ENCODE results near the gene TMEM131L.
A peak's percentile ranks its signal among the peaks of the same experiment; 100 is the strongest.

Gene TMEM131L

DNA sequence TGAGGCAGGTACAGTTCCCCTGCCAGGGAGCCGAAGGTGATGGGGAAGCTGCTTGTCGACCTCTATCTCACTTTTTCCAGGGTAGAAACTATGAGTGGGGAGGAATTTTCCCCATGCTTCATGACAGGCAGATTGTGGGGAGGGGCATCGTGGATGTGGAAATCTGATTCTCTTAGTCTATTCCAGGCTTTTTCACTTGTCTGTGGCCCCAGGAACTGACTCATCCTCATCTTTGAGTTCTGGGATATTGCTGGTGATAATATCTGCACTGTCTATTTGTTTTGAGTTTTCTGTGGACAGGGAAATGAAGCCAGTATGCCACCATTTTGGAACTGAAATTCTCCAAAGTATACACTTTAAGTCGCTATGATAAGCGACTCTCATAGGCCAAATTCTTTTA, 210.3 kb downstream of the TMEM131L start:
- Histone ChIP-seq H3K4me3 (ENCODE audit: insufficient read depth in 1 of 2, low read depth in 1 of 2, low read length in 2 of 2) (no peak overlapping the region), H3K4me1 (ENCODE audit: control insufficient read depth, insufficient read depth, low read depth, low read length) (peaks cover 6% of the 10 kb centered on the region), H2AFZ (ENCODE audit: low read depth, low read length) (no peak overlapping the region), H3K27ac (ENCODE audit: low read length, poor library complexity, severe bottlenecking) (peak overlapping the region; percentile 45), H2BK15ac (ENCODE audit: low read depth, poor library complexity, severe bottlenecking) (no peak overlapping the region), H3K14ac (ENCODE audit: low read length in 2 of 2) (no peak overlapping the region), H3K9me3 (ENCODE audit: control insufficient read depth, low read length) (no peaks in the 10 kb centered on the region), H3K23ac (ENCODE audit: low read length in 2 of 2) (no peak overlapping the region), H2BK12ac (ENCODE audit: low read length in 2 of 2) (no peak overlapping the region), H3K27me3 (ENCODE audit: control insufficient read depth in 1 of 2, insufficient read depth in 1 of 2, low read length in 2 of 2) (peaks cover 0 to 21% of the 10 kb centered on the region in 2 experiments), H3K9ac (ENCODE audit: low read length) (no peak overlapping the region), H4K91ac (ENCODE audit: low read length) (no peak overlapping the region), H3K79me1 (replicated peaks; ENCODE audit: low read length, poor library complexity, severe bottlenecking) (no peaks in the 10 kb centered on the region), H3K36me3 (ENCODE audit: control insufficient read depth in 1 of 2, insufficient read depth in 2 of 2, low read depth in 1 of 2, low read length in 2 of 2) (no peaks in the 10 kb centered on the region), H2AK5ac (ENCODE audit: low read length, severe bottlenecking) (no peak overlapping the region), H3K4me2 (ENCODE audit: low read length, poor library complexity, severe bottlenecking) (no peak overlapping the region), H4K8ac (ENCODE audit: low read length) (no peak overlapping the region), H2BK5ac (ENCODE audit: low read depth, low read length, poor library complexity, severe bottlenecking) (no peak overlapping the region), H2BK120ac (ENCODE audit: low read depth, low read length) (no peak overlapping the region), H3K18ac (ENCODE audit: low read depth in 1 of 2, low read length in 2 of 2) (no peak overlapping the region), H3K4ac (ENCODE audit: low read depth in 1 of 2, low read length in 2 of 2) (no peak overlapping the region)
- WGBS = 80% methylated on average over 5 of the region's 5 CpGs
- no peak for DNase-seq

DNA sequence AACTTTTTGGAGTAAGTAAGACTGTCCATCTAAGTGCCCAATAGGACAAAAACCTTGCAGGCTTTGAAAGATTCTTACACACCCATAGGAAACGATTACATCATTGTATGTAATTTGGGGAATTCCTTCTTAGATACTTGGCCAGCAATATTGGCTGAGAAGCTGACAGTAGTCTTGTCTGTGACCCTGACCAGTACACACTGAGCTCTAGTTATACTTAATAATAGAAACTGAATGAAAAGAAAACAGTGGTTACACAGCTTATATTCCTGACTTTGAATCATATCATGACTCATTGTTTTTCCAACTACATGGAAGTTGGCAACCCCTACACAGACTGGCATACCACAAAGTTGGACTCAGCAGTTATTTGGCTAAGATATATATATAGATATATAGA, 210.8 kb downstream of the TMEM131L start:
- Histone ChIP-seq H3K4me3 (ENCODE audit: insufficient read depth in 1 of 2, low read depth in 1 of 2, low read length in 2 of 2) (no peak overlapping the region), H3K9me3 (ENCODE audit: control insufficient read depth, low read length) (no peaks in the 10 kb centered on the region), H2BK12ac (ENCODE audit: low read length in 2 of 2) (no peak overlapping the region), H3K27me3 (ENCODE audit: control insufficient read depth in 1 of 2, insufficient read depth in 1 of 2, low read length in 2 of 2) (peaks cover 0 to 21% of the 10 kb centered on the region in 2 experiments), H3K27ac (ENCODE audit: low read length, poor library complexity, severe bottlenecking) (no peak overlapping the region), H2BK5ac (ENCODE audit: low read depth, low read length, poor library complexity, severe bottlenecking) (no peak overlapping the region), H2BK15ac (ENCODE audit: low read depth, poor library complexity, severe bottlenecking) (no peak overlapping the region), H3K23ac (ENCODE audit: low read length in 2 of 2) (no peak overlapping the region), H3K14ac (ENCODE audit: low read length in 2 of 2) (no peak overlapping the region), H4K91ac (ENCODE audit: low read length) (no peak overlapping the region), H3K79me1 (replicated peaks; ENCODE audit: low read length, poor library complexity, severe bottlenecking) (no peaks in the 10 kb centered on the region), H3K4me2 (ENCODE audit: low read length, poor library complexity, severe bottlenecking) (no peak overlapping the region), H2AK5ac (ENCODE audit: low read length, severe bottlenecking) (no peak overlapping the region), H3K18ac (ENCODE audit: low read depth in 1 of 2, low read length in 2 of 2) (no peak overlapping the region), H3K4me1 (ENCODE audit: control insufficient read depth, insufficient read depth, low read depth, low read length) (peaks cover 6% of the 10 kb centered on the region), H3K4ac (ENCODE audit: low read depth in 1 of 2, low read length in 2 of 2) (no peak overlapping the region), H2AFZ (ENCODE audit: low read depth, low read length) (no peak overlapping the region), H2BK120ac (ENCODE audit: low read depth, low read length) (no peak overlapping the region), H3K36me3 (ENCODE audit: control insufficient read depth in 1 of 2, insufficient read depth in 2 of 2, low read depth in 1 of 2, low read length in 2 of 2) (no peaks in the 10 kb centered on the region), H3K9ac (ENCODE audit: low read length) (no peak overlapping the region), H4K8ac (ENCODE audit: low read length) (no peak overlapping the region)
- no CpG with 5 or more reads among the region's 1 CpG for WGBS
- DNase-seq = peak; percentile 18

DNA sequence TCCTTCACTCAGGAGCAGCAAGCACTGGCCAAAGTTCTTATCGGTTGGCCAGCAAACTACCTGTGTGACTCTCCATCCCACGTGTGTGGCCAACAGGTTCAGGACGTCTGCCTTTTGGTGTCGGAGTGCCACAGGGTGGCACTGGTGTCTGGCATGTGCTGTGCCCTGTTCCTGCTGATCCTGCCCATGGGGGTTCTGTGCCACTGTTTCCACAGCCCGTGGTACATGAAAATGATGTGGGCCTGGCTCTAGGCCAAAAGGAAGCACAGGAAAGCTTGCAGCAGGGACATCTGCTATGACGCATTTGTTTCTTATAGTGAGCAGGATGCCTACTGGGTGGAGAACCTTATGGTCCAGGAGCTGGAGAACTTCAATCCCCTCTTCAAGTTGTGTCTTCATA, 213.3 kb downstream of the TMEM131L start:
- no peaks in the 10 kb centered on the region for H3K79me1 ChIP-seq (replicated peaks; ENCODE audit: low read length, poor library complexity, severe bottlenecking)
- no peaks in the 10 kb centered on the region for H3K9me3 ChIP-seq (ENCODE audit: control insufficient read depth, low read length)
- no peak overlapping the region for H2AK5ac ChIP-seq (ENCODE audit: low read length, severe bottlenecking)
- peaks cover 14% of the 10 kb centered on the region for H3K4me1 ChIP-seq (ENCODE audit: control insufficient read depth, insufficient read depth, low read depth, low read length)
- no peak overlapping the region for H3K27ac ChIP-seq (ENCODE audit: low read length, poor library complexity, severe bottlenecking)
- no peak overlapping the region for H3K4ac ChIP-seq (ENCODE audit: low read depth in 1 of 2, low read length in 2 of 2)
- H3K4me2 ChIP-seq (ENCODE audit: low read length, poor library complexity, severe bottlenecking) = no peak overlapping the region
- H3K4me3 ChIP-seq (ENCODE audit: insufficient read depth in 1 of 2, low read depth in 1 of 2, low read length in 2 of 2) = no peak overlapping the region
- H2BK120ac ChIP-seq (ENCODE audit: low read depth, low read length) = no peak overlapping the region
- WGBS = 95% methylated on average over 6 of the region's 6 CpGs
- no peak overlapping the region for H3K23ac ChIP-seq (ENCODE audit: low read length in 2 of 2)
- no peak overlapping the region for H2BK15ac ChIP-seq (ENCODE audit: low read depth, poor library complexity, severe bottlenecking)
- no peaks in the 10 kb centered on the region for H3K36me3 ChIP-seq (ENCODE audit: control insufficient read depth in 1 of 2, insufficient read depth in 2 of 2, low read depth in 1 of 2, low read length in 2 of 2)
- no peak overlapping the region for H3K14ac ChIP-seq (ENCODE audit: low read length in 2 of 2)
- no peak overlapping the region for H2BK5ac ChIP-seq (ENCODE audit: low read depth, low read length, poor library complexity, severe bottlenecking)
- no peak overlapping the region for H2BK12ac ChIP-seq (ENCODE audit: low read length in 2 of 2)
- H4K91ac ChIP-seq (ENCODE audit: low read length) = no peak overlapping the region
- peaks cover 6 to 41% of the 10 kb centered on the region in 2 experiments for H3K27me3 ChIP-seq (ENCODE audit: control insufficient read depth in 1 of 2, insufficient read depth in 1 of 2, low read length in 2 of 2)
- H3K18ac ChIP-seq (ENCODE audit: low read depth in 1 of 2, low read length in 2 of 2) = no peak overlapping the region
- DNase-seq = no peak
- H3K9ac ChIP-seq (ENCODE audit: low read length) = no peak overlapping the region
- H4K8ac ChIP-seq (ENCODE audit: low read length) = no peak overlapping the region
- H2AFZ ChIP-seq (ENCODE audit: low read depth, low read length) = no peak overlapping the region

DNA sequence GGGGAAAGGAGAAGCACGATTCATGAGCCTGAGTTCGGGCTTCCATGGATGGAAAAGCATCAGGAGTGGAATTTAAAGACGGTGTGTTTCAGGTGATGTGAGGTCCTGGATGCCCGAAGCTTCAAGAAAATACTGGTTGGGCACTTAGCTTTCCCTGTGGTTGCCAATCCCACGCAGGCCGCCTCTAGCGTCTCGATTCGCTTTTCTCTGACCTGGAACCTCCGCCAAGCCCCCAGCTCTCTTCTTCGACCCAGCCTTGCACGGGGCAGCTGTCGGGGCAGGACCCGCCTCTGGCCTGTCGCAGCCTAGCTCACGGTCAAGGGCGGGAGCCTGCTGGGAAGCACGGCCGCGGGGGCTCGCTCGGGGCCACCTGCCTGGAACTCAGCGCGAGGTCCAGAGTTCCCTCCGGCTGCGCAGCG, 217.6 kb downstream of the TMEM131L start:
- no peak overlapping the region for H2BK5ac ChIP-seq (ENCODE audit: low read depth, low read length, poor library complexity, severe bottlenecking)
- H2BK15ac ChIP-seq (ENCODE audit: low read depth, poor library complexity, severe bottlenecking) = no peak overlapping the region
- H3K4me2 ChIP-seq (ENCODE audit: low read length, poor library complexity, severe bottlenecking) = peak overlapping the region; percentile 98
- H3K23ac ChIP-seq (ENCODE audit: low read length in 2 of 2) = no peak overlapping the region
- H3K4me1 ChIP-seq (ENCODE audit: control insufficient read depth, insufficient read depth, low read depth, low read length) = peaks cover 13% of the 10 kb centered on the region
- no peak overlapping the region for H2AFZ ChIP-seq (ENCODE audit: low read depth, low read length)
- H3K4me3 ChIP-seq (ENCODE audit: insufficient read depth in 1 of 2, low read depth in 1 of 2, low read length in 2 of 2) = peak overlapping the region; percentile 68 to 75
- peaks cover 14% of the 10 kb centered on the region for H3K9me3 ChIP-seq (ENCODE audit: control insufficient read depth, low read length)
- no peaks in the 10 kb centered on the region for H3K79me1 ChIP-seq (replicated peaks; ENCODE audit: low read length, poor library complexity, severe bottlenecking)
- H4K8ac ChIP-seq (ENCODE audit: low read length) = peak overlapping the region; percentile 69
- no peak overlapping the region for H3K14ac ChIP-seq (ENCODE audit: low read length in 2 of 2)
- peak overlapping the region; percentile 32 for H3K9ac ChIP-seq (ENCODE audit: low read length)
- peaks cover 6 to 57% of the 10 kb centered on the region in 2 experiments for H3K27me3 ChIP-seq (ENCODE audit: control insufficient read depth in 1 of 2, insufficient read depth in 1 of 2, low read length in 2 of 2)
- 10% methylated on average over 23 of the region's 27 CpGs for whole genome bisulfite sequencing
- peak overlapping the region in 1 of 2 experiments; percentile 21 for H3K18ac ChIP-seq (ENCODE audit: low read depth in 1 of 2, low read length in 2 of 2)
- no peak overlapping the region for H3K27ac ChIP-seq (ENCODE audit: low read length, poor library complexity, severe bottlenecking)
- H3K4ac ChIP-seq (ENCODE audit: low read depth in 1 of 2, low read length in 2 of 2) = no peak overlapping the region
- H3K36me3 ChIP-seq (ENCODE audit: control insufficient read depth in 1 of 2, insufficient read depth in 2 of 2, low read depth in 1 of 2, low read length in 2 of 2) = no peaks in the 10 kb centered on the region
- no peak overlapping the region for H2BK120ac ChIP-seq (ENCODE audit: low read depth, low read length)
- H2BK12ac ChIP-seq (ENCODE audit: low read length in 2 of 2) = no peak overlapping the region
- no peak overlapping the region for H2AK5ac ChIP-seq (ENCODE audit: low read length, severe bottlenecking)
- DNase-seq = no peak
- H4K91ac ChIP-seq (ENCODE audit: low read length) = no peak overlapping the region
